ENCODE results near the gene LRRC10B. TPM values are rescaled to one million over a fixed set of nuclear protein-coding genes. Genes with fewer than 3 reads are reported as not detected.

The LRRC10B gene
- polyA plus RNA-seq, 2 of the 4 experiments (the other 2 are of a cell fraction), result 0.03 to 0.04 TPM

GRCh38 chr11:61546663-61547062 lies 38.1 kb downstream of the LRRC10B start:
- FAIRE-seq (no peak), ATAC-seq (no peak), DNase-seq (ENCODE audit: low read depth in 1 of 2, low spot score in 1 of 2) (no peak)
- Histone ChIP-seq H3K4me3 (no peak overlapping the region), H3K9me3 (no peaks in the 10 kb centered on the region), H3K4me1 (peaks cover 31% of the 10 kb centered on the region), H3K27ac (no peak overlapping the region), H3K4me2 (no peak overlapping the region)
- TF ChIP-seq HDAC2 (IDR thresholded peaks at IDR 0.05) (no peak), HMGXB4 (CRISPR knock-in tag; IDR thresholded peaks at IDR 0.05; ENCODE audit: borderline replicate concordance) (no peak), FOXS1 (CRISPR knock-in tag; IDR thresholded peaks at IDR 0.05) (no peak), HOXB13 (CRISPR knock-in tag; IDR thresholded peaks at IDR 0.05; ENCODE audit: low read depth) (no peak), ZNF302 (CRISPR knock-in tag; IDR thresholded peaks at IDR 0.05) (no peak), TP53 (CRISPR knock-in tag; IDR thresholded peaks at IDR 0.05) (no peak), ZSCAN20 (CRISPR knock-in tag; IDR thresholded peaks at IDR 0.05) (no peak), EHMT2 (IDR thresholded peaks at IDR 0.05; ENCODE audit: low read depth) (no peak), BHLHE40 (IDR thresholded peaks at IDR 0.05; ENCODE audit: low read depth, low read length) (no peak), KDM1A (IDR thresholded peaks at IDR 0.05; ENCODE audit: low read depth) (no peak), ZFP36 (IDR thresholded peaks at IDR 0.05; ENCODE audit: borderline replicate concordance, partially characterized antibody) (no peak), CEBPB (IDR thresholded peaks at IDR 0.05) (no peak)
- TF ChIP-seq, protein P1, sequence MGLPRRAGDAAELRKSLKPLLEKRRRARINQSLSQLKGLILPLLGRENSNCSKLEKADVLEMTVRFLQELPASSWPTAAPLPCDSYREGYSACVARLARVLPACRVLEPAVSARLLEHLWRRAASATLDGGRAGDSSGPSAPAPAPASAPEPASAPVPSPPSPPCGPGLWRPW (IDR thresholded peaks at IDR 0.05), result no peak
- TF ChIP-seq, protein P2, sequence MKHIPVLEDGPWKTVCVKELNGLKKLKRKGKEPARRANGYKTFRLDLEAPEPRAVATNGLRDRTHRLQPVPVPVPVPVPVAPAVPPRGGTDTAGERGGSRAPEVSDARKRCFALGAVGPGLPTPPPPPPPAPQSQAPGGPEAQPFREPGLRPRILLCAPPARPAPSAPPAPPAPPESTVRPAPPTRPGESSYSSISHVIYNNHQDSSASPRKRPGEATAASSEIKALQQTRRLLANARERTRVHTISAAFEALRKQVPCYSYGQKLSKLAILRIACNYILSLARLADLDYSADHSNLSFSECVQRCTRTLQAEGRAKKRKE (CRISPR knock-in tag; IDR thresholded peaks at IDR 0.05; ENCODE audit: low read depth), result no peak
- ChIA-PET POLR2A (no interaction called here), CTCF (interaction anchor here (1.0 to 3.6 kb wide), 3 partner anchors 14 to 38 kb away, joined by 3 to 18 read pairs (median 17); no protein-coding TSS in a partner anchor)
- 49% methylated on average over 13 of the region's 20 CpGs for WGBS (ENCODE audit: missing lambda C conversion rate)

GRCh38 chr11:61547246-61547645 lies 38.7 kb downstream of the LRRC10B start:
- Histone ChIP-seq H3K4me3 (no peak overlapping the region), H3K4me2 (no peak overlapping the region), H3K9me3 (no peaks in the 10 kb centered on the region), H3K27ac (no peak overlapping the region), H3K4me1 (peaks cover 31% of the 10 kb centered on the region)
- TF ChIP-seq PHF8 (IDR thresholded peaks at IDR 0.05; ENCODE audit: borderline replicate concordance, low read depth) (no peak), ZNF302 (CRISPR knock-in tag; IDR thresholded peaks at IDR 0.05) (no peak), FOXS1 (CRISPR knock-in tag; IDR thresholded peaks at IDR 0.05) (no peak), ZFP36 (IDR thresholded peaks at IDR 0.05; ENCODE audit: borderline replicate concordance, partially characterized antibody) (no peak), KDM5A (IDR thresholded peaks at IDR 0.05) (no peak), ZC3H11A (IDR thresholded peaks at IDR 0.05) (no peak), RFX5 (IDR thresholded peaks at IDR 0.05) (no peak), EHMT2 (IDR thresholded peaks at IDR 0.05; ENCODE audit: low read depth) (no peak), BHLHE40 (IDR thresholded peaks at IDR 0.05; ENCODE audit: low read depth, low read length) (no peak), CHD4 (IDR thresholded peaks at IDR 0.05; ENCODE audit: borderline replicate concordance) (no peak), MAFK (IDR thresholded peaks at IDR 0.05; ENCODE audit: partially characterized antibody) (no peak), HOXB13 (CRISPR knock-in tag; IDR thresholded peaks at IDR 0.05; ENCODE audit: low read depth) (no peak), GATA3 (IDR thresholded peaks at IDR 0.05; ENCODE audit: borderline replicate concordance) (no peak), HMGXB4 (CRISPR knock-in tag; IDR thresholded peaks at IDR 0.05; ENCODE audit: borderline replicate concordance) (no peak), MAZ (IDR thresholded peaks at IDR 0.05; ENCODE audit: borderline replicate concordance, low read depth, low read length) (no peak), TP53 (CRISPR knock-in tag; IDR thresholded peaks at IDR 0.05) (no peak), CBX2 (IDR thresholded peaks at IDR 0.05; ENCODE audit: borderline replicate concordance, low read depth) (no peak)
- DNase-seq (ENCODE audit: low read depth in 1 of 2, low spot score in 1 of 2) (no peak), ATAC-seq (no peak), FAIRE-seq (no peak)
- WGBS (ENCODE audit: missing lambda C conversion rate), result 66% methylated on average over 19 of the region's 19 CpGs
- CTCF ChIA-PET, result interaction anchor here (0.7 to 3.6 kb wide), 5 partner anchors 15 to 107 kb away, joined by 3 to 18 read pairs (median 4); no protein-coding TSS in a partner anchor
- POLR2A ChIA-PET, result no interaction called here
